Tibial nerve (tissue), 4 donors: Measurements from ENCODE around the gene VWA8. TPM values are rescaled to one million over a fixed set of nuclear protein-coding genes. Genes with fewer than 3 reads are reported as not detected.
"Not testable (repeated sequence)": the region's sequence is repeated elsewhere in the genome, so short reads cannot be mapped to it uniquely, and the experiment has no call there.

Experiments
- DNase-seq, 2 donors: peaks; one replicate each; pipeline ENCODE4 v3.0.0-alpha.2; 2019; ENCODE audit warnings: low spot score in 2 of 2
- H3K27ac ChIP-seq, 4 donors: fragments of 200-600 bp; sonication (generic) in 3 of 4; one replicate each; pipeline ENCODE4 v1.5.1; 2017 to 2019; ENCODE audit warnings: mild to moderate bottlenecking in 1 of 4
- H3K27me3 ChIP-seq, 2 donors: fragments of 200-600 bp; sonication (generic) in 1 of 2; one replicate each; pipeline versions ENCODE4 v1.5.1 to v1.6.0; 2017 to 2019
- H3K36me3 ChIP-seq, 3 donors: fragments of 200-600 bp; sonication (generic); one replicate each; pipeline ENCODE4 v1.5.1; 2018 to 2019
- H3K4me1 ChIP-seq, 4 donors: fragments of 200-600 bp; sonication (generic) in 3 of 4; one replicate each; pipeline ENCODE4 v1.5.1; 2017 to 2019
- H3K4me3 ChIP-seq, 4 donors: fragments of 200-600 bp; sonication (generic) in 3 of 4; one replicate each; pipeline ENCODE4 v1.5.1; 2017 to 2019; ENCODE audit warnings: mild to moderate bottlenecking in 1 of 4, moderate library complexity in 1 of 4
- H3K9me3 ChIP-seq, 4 donors: fragments of 200-600 bp; sonication (generic) in 3 of 4; one replicate each; pipeline ENCODE4 v1.5.1; 2017 to 2019
- EP300 ChIP-seq, 2 donors: sonication (generic); formaldehyde crosslinking; IDR thresholded peaks; one replicate each; pipeline ENCODE4 v1.6.1; 2017; ENCODE audit warnings: antibody characterized with exemption in 2 of 2, mild to moderate bottlenecking in 1 of 2
- POLR2A ChIP-seq, 2 donors: fragments of 450-650 bp; IDR thresholded peaks; one replicate each; pipeline ENCODE4 v1.6.1; 2017; ENCODE audit warnings: antibody characterized with exemption in 2 of 2, mild to moderate bottlenecking in 2 of 2, moderate library complexity in 2 of 2
- WGBS, 2 donors: methylation state at CpG; one replicate each; pipeline ENCODE4 v1.1.5; 2018; 5-methylcytosine and 5-hydroxymethylcytosine counted together
- total RNA-seq, 4 donors: library from RNA; depleted of rRNA; stranded (reverse); fragments of >200 nt; gene quantifications; one replicate each; pipeline ENCODE4 v1.1.0, GENCODE V29; 2016
- TF ChIP-seq, protein P1 (sequence below), 5 experiments: fragments of 200-600 bp in 3 of 5; fragments of 450-650 bp in 2 of 5; sonication (generic) in 3 of 5; IDR thresholded peaks; one replicate each; pipeline ENCODE4 v1.5.1; 2016 to 2019; ENCODE audit warnings: antibody characterized with exemption in 5 of 5, mild to moderate bottlenecking in 3 of 5, moderate library complexity in 2 of 5

VWA8 gene
- total RNA-seq, 4 donors from 2014 or later, result 20.8 to 36.9 (median 22.4) TPM

DNA sequence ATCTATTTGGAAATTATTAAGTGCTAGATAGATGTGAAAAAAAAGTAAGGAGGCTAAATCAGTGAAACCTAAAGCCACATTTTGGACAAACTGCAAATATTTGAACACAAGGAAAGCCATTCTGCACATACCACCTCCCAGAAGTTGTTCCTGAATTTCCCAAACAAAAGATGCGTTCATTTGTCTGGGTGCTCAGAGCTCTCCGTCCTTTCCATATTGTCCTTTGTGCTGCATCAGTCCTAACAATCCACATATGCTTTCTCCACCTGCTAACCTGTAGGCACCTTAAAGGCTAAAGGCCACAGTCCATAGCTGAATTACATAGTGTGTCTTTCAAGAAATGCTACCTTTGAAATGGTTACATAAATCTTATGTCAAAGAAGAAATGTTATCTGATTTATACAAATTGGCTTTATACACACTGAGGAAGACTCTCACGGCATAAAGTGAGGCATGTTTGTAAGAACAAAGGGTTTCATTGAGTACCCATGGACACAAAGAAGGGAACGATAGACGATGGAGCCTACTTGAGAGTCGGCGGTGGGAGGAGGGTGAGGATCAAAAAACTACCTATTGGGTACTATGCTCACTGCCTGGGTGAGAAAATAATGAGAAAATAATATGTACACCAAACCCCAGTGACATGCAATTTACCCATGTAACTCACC, 321.5 kb downstream of the VWA8 start:
- H3K27ac ChIP-seq, result peak overlapping the region in 3 of 4 donors; percentile 7 to 66 (median 50)
- no peaks in the 10 kb centered on the region for H3K27me3 ChIP-seq
- TF ChIP-seq, protein P1, sequence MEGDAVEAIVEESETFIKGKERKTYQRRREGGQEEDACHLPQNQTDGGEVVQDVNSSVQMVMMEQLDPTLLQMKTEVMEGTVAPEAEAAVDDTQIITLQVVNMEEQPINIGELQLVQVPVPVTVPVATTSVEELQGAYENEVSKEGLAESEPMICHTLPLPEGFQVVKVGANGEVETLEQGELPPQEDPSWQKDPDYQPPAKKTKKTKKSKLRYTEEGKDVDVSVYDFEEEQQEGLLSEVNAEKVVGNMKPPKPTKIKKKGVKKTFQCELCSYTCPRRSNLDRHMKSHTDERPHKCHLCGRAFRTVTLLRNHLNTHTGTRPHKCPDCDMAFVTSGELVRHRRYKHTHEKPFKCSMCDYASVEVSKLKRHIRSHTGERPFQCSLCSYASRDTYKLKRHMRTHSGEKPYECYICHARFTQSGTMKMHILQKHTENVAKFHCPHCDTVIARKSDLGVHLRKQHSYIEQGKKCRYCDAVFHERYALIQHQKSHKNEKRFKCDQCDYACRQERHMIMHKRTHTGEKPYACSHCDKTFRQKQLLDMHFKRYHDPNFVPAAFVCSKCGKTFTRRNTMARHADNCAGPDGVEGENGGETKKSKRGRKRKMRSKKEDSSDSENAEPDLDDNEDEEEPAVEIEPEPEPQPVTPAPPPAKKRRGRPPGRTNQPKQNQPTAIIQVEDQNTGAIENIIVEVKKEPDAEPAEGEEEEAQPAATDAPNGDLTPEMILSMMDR (IDR thresholded peaks at IDR 0.05), result no peak
- TF ChIP-seq EP300 (IDR thresholded peaks at IDR 0.05) (no peak), POLR2A (IDR thresholded peaks at IDR 0.05) (no peak)
- DNase-seq, result no peak
- no peaks in the 10 kb centered on the region for H3K36me3 ChIP-seq
- no peak overlapping the region for H3K4me3 ChIP-seq
- peaks cover 1 to 38% (median 8%) of the 10 kb centered on the region in 4 donors for H3K4me1 ChIP-seq
- H3K9me3 ChIP-seq, result no peaks in the 10 kb centered on the region
- whole genome bisulfite sequencing, 2 donors, result 61 to 67% methylated on average over 7 of the region's 7 CpGs

DNA sequence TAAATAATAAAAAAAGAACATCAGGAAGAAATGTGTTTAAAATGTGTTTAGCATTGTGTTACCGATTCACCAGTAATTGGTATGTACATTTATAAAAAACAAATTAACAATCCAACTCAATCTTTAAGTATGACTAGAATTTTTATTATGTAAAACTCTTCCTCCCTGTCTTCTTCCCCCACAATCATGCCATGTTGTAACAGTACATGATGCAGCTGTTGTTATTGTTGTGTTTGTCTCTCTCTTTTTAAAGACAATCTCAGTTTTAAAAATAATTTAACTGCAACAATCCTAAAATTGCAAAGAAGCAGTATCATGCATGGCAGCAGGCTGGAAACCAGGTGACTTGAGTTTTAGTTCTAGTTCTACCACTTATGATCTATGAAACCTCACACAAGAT, 323.3 kb downstream of the VWA8 start:
- WGBS, 2 donors, result 95 to 100% methylated on average over 1 of the region's 1 CpG
- no peaks in the 10 kb centered on the region for H3K9me3 ChIP-seq
- H3K27ac ChIP-seq, result no peak overlapping the region
- DNase-seq, result no peak
- no peak overlapping the region for H3K4me3 ChIP-seq
- no peaks in the 10 kb centered on the region for H3K36me3 ChIP-seq
- TF ChIP-seq, protein P1 (IDR thresholded peaks at IDR 0.05), result no peak
- TF ChIP-seq EP300 (IDR thresholded peaks at IDR 0.05) (no peak), POLR2A (IDR thresholded peaks at IDR 0.05) (no peak)
- peaks cover 0 to 21% (median 7%) of the 10 kb centered on the region in 4 donors for H3K4me1 ChIP-seq
- H3K27me3 ChIP-seq, result no peaks in the 10 kb centered on the region

DNA sequence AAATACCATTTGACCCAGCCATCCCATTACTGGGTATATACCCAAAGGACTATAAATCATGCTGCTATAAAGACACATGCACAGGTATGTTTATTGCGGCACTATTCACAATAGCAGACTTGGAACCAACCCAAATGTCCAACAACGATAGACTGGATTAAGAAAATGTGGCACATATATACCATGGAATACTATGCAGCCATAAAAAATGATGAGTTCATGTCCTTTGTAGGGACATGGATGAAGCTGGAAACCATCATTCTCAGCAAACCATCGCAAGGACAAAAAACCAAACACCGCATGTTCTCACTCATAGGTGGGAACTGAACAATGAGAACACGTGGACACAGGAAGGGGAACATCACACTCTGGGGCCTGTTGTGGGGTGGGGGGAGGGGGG, 323.9 kb downstream of the VWA8 start:
- WGBS, 2 donors, result 96 to 100% methylated on average over 2 to 4 of the region's 5 CpGs
- peaks cover 0 to 21% (median 7%) of the 10 kb centered on the region in 4 donors for H3K4me1 ChIP-seq
- not testable (repeated sequence) for H3K27me3 ChIP-seq, H3K36me3 ChIP-seq, H3K4me3 ChIP-seq, DNase-seq, H3K27ac ChIP-seq, H3K9me3 ChIP-seq

DNA sequence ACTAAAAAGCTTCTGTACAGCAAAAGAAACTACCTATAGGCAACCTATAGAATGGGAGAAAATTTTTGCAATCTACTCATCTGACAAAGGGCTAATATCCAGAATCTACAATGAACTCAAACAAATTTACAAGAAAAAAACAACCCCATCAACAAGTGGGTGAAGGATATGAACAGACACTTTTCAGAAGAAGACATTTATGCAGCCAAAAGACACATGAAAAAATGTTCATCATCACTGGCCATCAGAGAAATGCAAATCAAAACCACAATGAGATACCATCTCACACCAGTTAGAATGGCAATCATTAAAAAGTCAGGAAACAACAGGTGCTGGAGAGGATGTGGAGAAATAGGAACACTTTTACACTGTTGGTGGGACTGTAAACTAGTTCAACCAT, 324.3 kb downstream of the VWA8 start:
- not testable (repeated sequence) for H3K27me3 ChIP-seq, H3K9me3 ChIP-seq, H3K27ac ChIP-seq, H3K4me3 ChIP-seq, H3K36me3 ChIP-seq, DNase-seq
- H3K4me1 ChIP-seq, result peaks cover 0 to 21% (median 7%) of the 10 kb centered on the region in 4 donors

DNA sequence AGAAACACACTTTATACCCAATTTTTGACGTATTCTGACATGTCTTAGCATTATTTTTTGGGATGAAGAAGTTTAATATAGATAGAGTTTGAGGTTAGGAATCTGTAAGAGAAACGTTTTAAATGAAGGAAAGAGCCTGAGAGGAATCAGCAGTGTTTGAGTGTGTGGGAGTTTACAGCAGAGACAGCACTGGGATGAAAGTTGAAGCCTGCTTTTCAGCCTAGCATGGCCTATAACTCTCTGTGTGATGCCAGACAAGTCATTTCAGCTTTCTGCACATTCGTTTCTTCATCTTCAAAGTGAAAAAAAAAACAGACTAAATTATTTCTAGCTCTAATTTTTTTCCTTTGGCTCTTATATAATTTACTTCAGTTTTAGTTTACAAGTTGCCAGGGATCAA, 326.5 kb downstream of the VWA8 start:
- Histone ChIP-seq H3K27me3 (no peaks in the 10 kb centered on the region), H3K9me3 (no peaks in the 10 kb centered on the region), H3K36me3 (no peaks in the 10 kb centered on the region), H3K4me3 (no peak overlapping the region), H3K4me1 (peaks cover 0 to 6% (median 2%) of the 10 kb centered on the region in 4 donors), H3K27ac (no peak overlapping the region)
- TF ChIP-seq POLR2A (IDR thresholded peaks at IDR 0.05) (no peak), EP300 (IDR thresholded peaks at IDR 0.05) (no peak)
- TF ChIP-seq, protein P1 (IDR thresholded peaks at IDR 0.05), result no peak
- 59 to 63% methylated on average over 3 of the region's 3 CpGs for WGBS, 2 donors
- DNase-seq, result no peak

DNA sequence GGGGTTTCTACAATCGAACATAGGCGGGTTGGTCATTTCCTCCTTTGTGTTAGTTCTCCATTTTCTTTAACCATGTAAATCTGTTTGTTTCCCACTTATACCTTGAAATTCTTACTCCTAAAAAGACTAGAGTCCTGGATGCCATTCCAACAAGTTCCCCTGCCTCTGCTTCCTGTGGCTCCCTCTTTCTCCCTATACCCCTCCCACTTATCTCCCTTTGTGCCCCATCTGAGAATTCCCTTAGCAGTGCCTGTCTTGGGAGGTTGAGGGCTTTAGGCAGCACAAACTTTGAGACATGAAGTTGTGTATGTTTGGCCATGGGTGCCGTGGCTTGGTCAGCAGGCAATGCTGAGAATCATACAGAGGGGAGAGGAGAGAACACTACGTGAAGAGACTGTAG, 327.1 kb downstream of the VWA8 start:
- no peak for TF ChIP-seq POLR2A (IDR thresholded peaks at IDR 0.05)
- TF ChIP-seq, protein P1 (IDR thresholded peaks at IDR 0.05), result no peak
- no peak for TF ChIP-seq EP300 (IDR thresholded peaks at IDR 0.05)
- Histone ChIP-seq H3K27me3 (no peaks in the 10 kb centered on the region), H3K36me3 (no peaks in the 10 kb centered on the region), H3K27ac (no peak overlapping the region), H3K4me3 (no peak overlapping the region), H3K4me1 (no peaks in the 10 kb centered on the region), H3K9me3 (no peaks in the 10 kb centered on the region)
- WGBS, 2 donors, result 85 to 93% methylated on average over 4 of the region's 4 CpGs
- DNase-seq, result no peak
